ENCODE data around the gene FPR1.
"Not testable (repeated sequence)": the region's sequence is repeated elsewhere in the genome, so short reads cannot be mapped to it uniquely, and the experiment has no call there.

FPR1 gene

DNA sequence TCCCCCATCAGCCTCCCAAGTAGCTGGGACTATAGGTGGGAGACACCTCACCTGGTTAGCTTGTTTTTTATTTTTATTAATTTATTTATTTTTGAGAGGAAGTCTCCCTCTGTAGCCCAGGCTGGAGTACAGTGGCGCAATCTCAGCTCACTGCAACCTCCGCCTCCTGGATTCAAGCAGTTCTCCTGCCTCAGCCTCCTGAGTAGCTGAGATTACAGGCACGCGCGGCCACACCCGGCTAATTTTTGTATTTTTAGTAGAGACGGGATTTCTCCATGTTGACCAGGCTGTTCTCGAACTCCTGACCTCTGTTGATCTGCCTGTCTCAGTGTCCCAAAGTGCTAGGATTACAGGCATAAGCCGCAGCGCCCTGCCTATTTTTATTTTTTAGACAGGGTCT, 13.2 kb downstream of the FPR1 start:
- H3K36me3 ChIP-seq (ENCODE audit: control insufficient read depth in 4 of 4, insufficient read depth in 4 of 4, low read length in 3 of 4); H3K9me3 ChIP-seq (ENCODE audit: control extremely low read depth in 1 of 5, control insufficient read depth in 4 of 5, insufficient read depth in 2 of 5, low read depth in 1 of 5, low read length in 4 of 5); H3K4me3 ChIP-seq (ENCODE audit: control insufficient read depth in 1 of 7, extremely low read depth in 1 of 7, insufficient read depth in 4 of 7, low read depth in 2 of 7, low read length in 6 of 7); POLR2A ChIA-PET; H3K27ac ChIP-seq (ENCODE audit: insufficient read depth in 1 of 2, low read depth in 1 of 2, low read length in 2 of 2, poor library complexity in 1 of 2, severe bottlenecking in 2 of 2); DNase-seq: not testable (repeated sequence)
- peaks cover 4 to 23% (median 7%) of the 10 kb centered on the region in 4 experiments for H3K4me1 ChIP-seq (ENCODE audit: control extremely low read depth in 1 of 4, control insufficient read depth in 4 of 4, insufficient read depth in 4 of 4, low read length in 3 of 4)
- peaks cover 0 to 30% (median 14%) of the 10 kb centered on the region in 5 experiments for H3K27me3 ChIP-seq (replicated peaks in 2 of 5; ENCODE audit: control insufficient read depth in 4 of 5, insufficient read depth in 5 of 5, low read length in 4 of 5)
- CTCF ChIA-PET: interaction anchor here (1.7 kb wide), 1 partner anchor 39 kb away, joined by 7 read pairs; no protein-coding TSS in a partner anchor
- 93% methylated on average over 9 of the region's 10 CpGs for WGBS (ENCODE audit: insufficient coverage)

DNA sequence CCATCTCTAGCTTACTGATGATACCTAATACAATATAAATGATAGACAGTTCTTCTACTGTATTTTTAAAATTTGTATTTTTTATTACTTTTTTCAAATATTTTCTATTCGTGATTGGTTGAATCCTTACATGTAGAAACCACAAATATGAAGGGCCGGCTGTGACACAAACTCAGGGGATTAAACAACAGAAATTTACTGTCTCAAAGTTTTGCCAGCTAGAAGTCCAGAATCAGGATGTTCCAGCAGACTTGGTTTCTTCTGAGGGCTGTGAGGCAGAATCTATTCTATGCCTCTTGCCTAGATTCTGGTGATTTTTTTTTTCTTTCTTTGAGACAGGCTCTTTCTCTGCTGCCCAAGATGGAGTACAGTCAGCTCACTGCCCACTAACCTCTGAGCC, 13.8 kb downstream of the FPR1 start:
- WGBS (ENCODE audit: insufficient coverage): 100% methylated on average over 1 of the region's 2 CpGs
- no peak overlapping the region for H3K4me3 ChIP-seq (ENCODE audit: control insufficient read depth in 1 of 7, extremely low read depth in 1 of 7, insufficient read depth in 4 of 7, low read depth in 2 of 7, low read length in 6 of 7)
- ChIA-PET POLR2A (no interaction called here), CTCF (interaction anchor here (1.7 kb wide), 1 partner anchor 40 kb away, joined by 7 read pairs; no protein-coding TSS in a partner anchor)
- peaks cover 0 to 28% (median 11%) of the 10 kb centered on the region in 5 experiments for H3K27me3 ChIP-seq (replicated peaks in 2 of 5; ENCODE audit: control insufficient read depth in 4 of 5, insufficient read depth in 5 of 5, low read length in 4 of 5)
- peaks cover 4 to 23% (median 7%) of the 10 kb centered on the region in 4 experiments for H3K4me1 ChIP-seq (ENCODE audit: control extremely low read depth in 1 of 4, control insufficient read depth in 4 of 4, insufficient read depth in 4 of 4, low read length in 3 of 4)
- no peak overlapping the region for H3K27ac ChIP-seq (ENCODE audit: insufficient read depth in 1 of 2, low read depth in 1 of 2, low read length in 2 of 2, poor library complexity in 1 of 2, severe bottlenecking in 2 of 2)
- H3K9me3 ChIP-seq (ENCODE audit: control extremely low read depth in 1 of 5, control insufficient read depth in 4 of 5, insufficient read depth in 2 of 5, low read depth in 1 of 5, low read length in 4 of 5): no peaks in the 10 kb centered on the region
- no peak for DNase-seq
- no peaks in the 10 kb centered on the region for H3K36me3 ChIP-seq (ENCODE audit: control insufficient read depth in 4 of 4, insufficient read depth in 4 of 4, low read length in 3 of 4)

DNA sequence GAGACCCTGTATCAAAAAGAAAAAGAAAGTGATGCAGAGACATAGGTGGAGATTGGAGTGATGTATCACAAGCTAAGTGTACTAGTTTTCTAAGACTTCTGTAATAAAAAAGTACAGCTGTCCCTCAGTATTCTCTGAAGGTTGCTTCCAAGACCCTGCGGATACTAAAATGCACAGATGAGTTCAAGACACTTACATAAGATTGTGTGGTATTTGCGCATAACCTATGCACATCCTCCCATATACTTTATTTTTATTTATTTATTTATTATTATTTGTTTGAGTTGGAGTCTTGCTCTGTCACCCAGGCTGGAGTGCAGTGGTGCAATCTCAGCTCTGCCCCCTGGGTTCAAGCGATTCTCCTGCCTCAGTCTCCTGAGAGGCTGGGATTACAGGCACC, 14.3 kb downstream of the FPR1 start:
- POLR2A ChIA-PET: no interaction called here
- Histone ChIP-seq H3K4me1 (ENCODE audit: control extremely low read depth in 1 of 4, control insufficient read depth in 4 of 4, insufficient read depth in 4 of 4, low read length in 3 of 4) (peaks cover 4 to 23% (median 7%) of the 10 kb centered on the region in 4 experiments), H3K27ac (ENCODE audit: insufficient read depth in 1 of 2, low read depth in 1 of 2, low read length in 2 of 2, poor library complexity in 1 of 2, severe bottlenecking in 2 of 2) (no peak overlapping the region), H3K4me3 (ENCODE audit: control insufficient read depth in 1 of 7, extremely low read depth in 1 of 7, insufficient read depth in 4 of 7, low read depth in 2 of 7, low read length in 6 of 7) (no peak overlapping the region), H3K36me3 (ENCODE audit: control insufficient read depth in 4 of 4, insufficient read depth in 4 of 4, low read length in 3 of 4) (no peaks in the 10 kb centered on the region), H3K9me3 (ENCODE audit: control extremely low read depth in 1 of 5, control insufficient read depth in 4 of 5, insufficient read depth in 2 of 5, low read depth in 1 of 5, low read length in 4 of 5) (peaks cover 0 to under 1% (median 0%) of the 10 kb centered on the region in 5 experiments), H3K27me3 (replicated peaks in 2 of 5; ENCODE audit: control insufficient read depth in 4 of 5, insufficient read depth in 5 of 5, low read length in 4 of 5) (peaks cover 0 to 28% (median 11%) of the 10 kb centered on the region in 5 experiments)
- DNase-seq: no peak
- CTCF ChIA-PET: interaction anchor here (1.7 kb wide), 1 partner anchor 40 kb away, joined by 7 read pairs; no protein-coding TSS in a partner anchor
- 100% methylated on average over 2 of the region's 3 CpGs for WGBS (ENCODE audit: insufficient coverage)

DNA sequence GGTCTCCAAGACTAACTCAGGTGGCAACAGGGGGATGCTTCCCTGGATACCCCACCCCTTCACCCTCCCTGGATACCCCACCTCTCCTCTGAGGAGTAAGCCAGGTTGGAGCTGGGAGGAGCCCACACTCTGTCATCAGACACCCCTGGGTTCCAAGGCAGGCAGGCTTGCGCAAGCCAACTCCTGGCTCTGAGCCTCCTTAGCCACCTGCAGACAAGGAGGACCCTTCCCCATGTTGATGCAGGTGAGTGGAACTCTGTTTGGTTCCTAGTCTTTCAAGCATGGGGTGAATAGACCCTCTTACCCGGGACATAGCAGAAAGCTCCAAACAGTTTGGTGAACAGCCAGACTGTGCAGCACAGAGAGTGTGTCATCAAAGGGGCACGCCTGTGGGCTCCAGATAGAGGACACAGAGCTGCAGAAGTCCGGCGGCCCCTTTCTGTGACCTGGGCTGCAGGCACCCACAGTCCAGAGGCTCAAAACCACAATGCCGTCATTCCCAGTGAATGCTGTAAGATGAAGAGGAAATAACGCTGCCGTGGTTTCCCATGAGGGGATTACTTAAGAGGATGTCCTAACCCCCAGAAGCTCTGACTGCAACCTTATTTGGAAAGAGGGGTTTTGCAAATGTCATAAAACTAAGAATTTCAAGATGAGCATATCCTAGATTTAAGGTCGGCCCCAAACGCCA, 15.8 kb downstream of the FPR1 start:
- WGBS (ENCODE audit: insufficient coverage): 31% methylated on average over 9 of the region's 10 CpGs
- POLR2A ChIA-PET: no interaction called here
- Histone ChIP-seq H3K4me1 (ENCODE audit: control extremely low read depth in 1 of 4, control insufficient read depth in 4 of 4, insufficient read depth in 4 of 4, low read length in 3 of 4) (peaks cover 4 to 23% (median 7%) of the 10 kb centered on the region in 4 experiments), H3K27ac (ENCODE audit: insufficient read depth in 1 of 2, low read depth in 1 of 2, low read length in 2 of 2, poor library complexity in 1 of 2, severe bottlenecking in 2 of 2) (no peak overlapping the region), H3K36me3 (ENCODE audit: control insufficient read depth in 4 of 4, insufficient read depth in 4 of 4, low read length in 3 of 4) (no peaks in the 10 kb centered on the region), H3K9me3 (ENCODE audit: control extremely low read depth in 1 of 5, control insufficient read depth in 4 of 5, insufficient read depth in 2 of 5, low read depth in 1 of 5, low read length in 4 of 5) (peaks cover 0 to 4% (median 2%) of the 10 kb centered on the region in 5 experiments), H3K4me3 (ENCODE audit: control insufficient read depth in 1 of 7, extremely low read depth in 1 of 7, insufficient read depth in 4 of 7, low read depth in 2 of 7, low read length in 6 of 7) (no peak overlapping the region), H3K27me3 (replicated peaks in 2 of 5; ENCODE audit: control insufficient read depth in 4 of 5, insufficient read depth in 5 of 5, low read length in 4 of 5) (peaks cover 0 to 28% (median 11%) of the 10 kb centered on the region in 5 experiments)
- CTCF ChIA-PET: interaction anchor here (0.7 to 1.4 kb wide), 2 partner anchors 16 to 42 kb away, joined by 3 read pairs; partner anchors contain the start of gene FPR1
- DNase-seq: peak; percentile 72 to 82 (median 81)

DNA sequence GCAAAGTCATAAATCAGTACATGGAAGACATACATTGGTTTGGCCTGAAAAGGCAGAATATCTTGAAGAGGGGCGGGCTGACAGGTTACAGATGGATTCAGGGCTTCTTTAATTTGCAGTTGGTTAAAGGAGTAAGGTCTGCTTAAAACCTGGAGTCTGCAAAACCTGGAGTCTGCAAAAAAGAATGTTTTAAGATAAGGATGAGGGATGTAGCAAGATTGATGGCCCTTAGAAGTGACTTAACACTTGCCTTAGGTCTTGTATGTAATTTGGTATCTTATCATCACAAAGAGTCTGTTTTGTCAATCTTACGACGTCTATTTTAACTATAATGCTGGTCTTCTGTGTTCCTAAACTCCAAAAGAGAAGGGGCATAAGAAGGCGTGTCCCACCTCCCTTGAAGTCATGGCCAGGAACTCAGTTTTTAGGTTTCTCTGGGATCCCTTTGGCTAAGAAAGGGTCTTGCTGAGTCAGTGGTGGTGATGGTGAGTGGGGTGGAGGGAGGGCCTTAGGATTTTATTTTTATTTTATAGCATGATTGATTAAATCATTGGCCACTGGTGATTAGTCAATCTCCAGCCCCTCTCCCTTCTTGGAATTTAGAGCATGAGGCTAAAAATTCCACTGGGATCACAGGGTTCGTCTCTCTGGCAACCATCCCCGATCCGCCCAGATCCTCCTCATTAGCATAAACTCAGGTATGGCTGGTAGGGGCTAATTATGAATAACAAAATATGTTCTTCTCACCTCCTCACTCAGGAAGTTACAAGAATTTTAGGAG, 17.7 kb downstream of the FPR1 start:
- 94% methylated on average over 4 of the region's 7 CpGs for WGBS (ENCODE audit: insufficient coverage)
- peaks cover 0 to 11% (median 7%) of the 10 kb centered on the region in 5 experiments for H3K9me3 ChIP-seq (ENCODE audit: control extremely low read depth in 1 of 5, control insufficient read depth in 4 of 5, insufficient read depth in 2 of 5, low read depth in 1 of 5, low read length in 4 of 5)
- peaks cover 4 to 18% (median 7%) of the 10 kb centered on the region in 4 experiments for H3K4me1 ChIP-seq (ENCODE audit: control extremely low read depth in 1 of 4, control insufficient read depth in 4 of 4, insufficient read depth in 4 of 4, low read length in 3 of 4)
- no peak overlapping the region for H3K4me3 ChIP-seq (ENCODE audit: control insufficient read depth in 1 of 7, extremely low read depth in 1 of 7, insufficient read depth in 4 of 7, low read depth in 2 of 7, low read length in 6 of 7)
- H3K27me3 ChIP-seq (replicated peaks in 2 of 5; ENCODE audit: control insufficient read depth in 4 of 5, insufficient read depth in 5 of 5, low read length in 4 of 5): peaks cover 0 to 25% (median 11%) of the 10 kb centered on the region in 5 experiments
- no peak overlapping the region for H3K27ac ChIP-seq (ENCODE audit: insufficient read depth in 1 of 2, low read depth in 1 of 2, low read length in 2 of 2, poor library complexity in 1 of 2, severe bottlenecking in 2 of 2)
- no peak for DNase-seq
- no peaks in the 10 kb centered on the region for H3K36me3 ChIP-seq (ENCODE audit: control insufficient read depth in 4 of 4, insufficient read depth in 4 of 4, low read length in 3 of 4)
- ChIA-PET POLR2A (no interaction called here), CTCF (no interaction called here)

GRCh38 chr19:51729781-51730180, 21.9 kb downstream of the FPR1 start:
- no CpG with 5 or more reads among the region's 2 CpGs for WGBS (ENCODE audit: insufficient coverage)
- H3K9me3 ChIP-seq (ENCODE audit: control extremely low read depth in 1 of 5, control insufficient read depth in 4 of 5, insufficient read depth in 2 of 5, low read depth in 1 of 5, low read length in 4 of 5): peaks cover 0 to 11% (median 7%) of the 10 kb centered on the region in 5 experiments

More at GRCh38 chr19:51729781-51730180, 21.9 kb downstream of the FPR1 start:
- H3K27ac ChIP-seq (ENCODE audit: insufficient read depth in 1 of 2, low read depth in 1 of 2, low read length in 2 of 2, poor library complexity in 1 of 2, severe bottlenecking in 2 of 2): no peak overlapping the region
- H3K4me1 ChIP-seq (ENCODE audit: control extremely low read depth in 1 of 4, control insufficient read depth in 4 of 4, insufficient read depth in 4 of 4, low read length in 3 of 4): no peaks in the 10 kb centered on the region
- DNase-seq: no peak
- H3K36me3 ChIP-seq (ENCODE audit: control insufficient read depth in 4 of 4, insufficient read depth in 4 of 4, low read length in 3 of 4): no peaks in the 10 kb centered on the region
- ChIA-PET POLR2A (no interaction called here), CTCF (interaction anchor here (0.5 kb wide), 1 partner anchor 1051 kb away, joined by 3 read pairs; no protein-coding TSS in a partner anchor)
- H3K4me3 ChIP-seq (ENCODE audit: control insufficient read depth in 1 of 7, extremely low read depth in 1 of 7, insufficient read depth in 4 of 7, low read depth in 2 of 7, low read length in 6 of 7): no peak overlapping the region
- H3K27me3 ChIP-seq (replicated peaks in 2 of 5; ENCODE audit: control insufficient read depth in 4 of 5, insufficient read depth in 5 of 5, low read length in 4 of 5): peaks cover 0 to 34% (median 12%) of the 10 kb centered on the region in 5 experiments

Data from common myeloid progenitor, CD34-positive (primary cell).